HG03097 (cell line): ENCODE results near the gene EHBP1.
"Not testable (repeated sequence)": the region's sequence is repeated elsewhere in the genome, so short reads cannot be mapped to it uniquely, and the experiment has no call there.

Experiments used
- ATAC-seq: cut with Tn5 transposase; IDR thresholded peaks from one replicate; pipeline ENCODE4 v1.9.1; 2021; ENCODE audit not compliant: unreplicated experiment, low FRiP score

Gene EHBP1

GRCh38 chr2:63057249-63058143 is 352.0 kb downstream of the EHBP1 start:
- no peak for ATAC-seq

- ATAC-seq = no peak
Measured at GRCh38 chr2:63058144-63058920, 352.8 kb downstream of the EHBP1 start.

GRCh38 chr2:63058921-63059792 is 353.6 kb downstream of the EHBP1 start:
- ATAC-seq = no peak

GRCh38 chr2:63059793-63060471 is 354.4 kb downstream of the EHBP1 start:
- ATAC-seq = no peak

GRCh38 chr2:63060472-63060991 is 355.0 kb downstream of the EHBP1 start:
- no peak for ATAC-seq

- no peak for ATAC-seq
Measured at GRCh38 chr2:63064197-63064596, 358.7 kb downstream of the EHBP1 start.

GRCh38 chr2:63064661-63065060 is 359.1 kb downstream of the EHBP1 start:
- no peak for ATAC-seq

- no peak for ATAC-seq
Measured at GRCh38 chr2:63066265-63066664, 360.8 kb downstream of the EHBP1 start.

- no peak for ATAC-seq
Measured at GRCh38 chr2:63066838-63067237, 361.3 kb downstream of the EHBP1 start.

GRCh38 chr2:63071664-63072063 is 366.2 kb downstream of the EHBP1 start:
- no peak for ATAC-seq

GRCh38 chr2:63073994-63074393 is 368.5 kb downstream of the EHBP1 start:
- ATAC-seq = no peak

- ATAC-seq = not testable (repeated sequence)
Measured at GRCh38 chr2:63074399-63074798, 368.9 kb downstream of the EHBP1 start.

GRCh38 chr2:63078852-63079606 is 373.5 kb downstream of the EHBP1 start:
- no peak for ATAC-seq

GRCh38 chr2:63081404-63081803 is 375.9 kb downstream of the EHBP1 start:
- no peak for ATAC-seq

GRCh38 chr2:63086687-63087086 is 381.2 kb downstream of the EHBP1 start:
- no peak for ATAC-seq

GRCh38 chr2:63092401-63092800 is 386.9 kb downstream of the EHBP1 start:
- no peak for ATAC-seq

- no peak for ATAC-seq
Measured at GRCh38 chr2:63092857-63093256, 387.3 kb downstream of the EHBP1 start.

- ATAC-seq = no peak
Measured at GRCh38 chr2:63093502-63093901, 388.0 kb downstream of the EHBP1 start.
